ENCODE measurements around the gene CACNG3. TPM values are rescaled to one million over a fixed set of nuclear protein-coding genes. Genes with fewer than 3 reads are reported as not detected.

CACNG3 gene
- total and polyA plus RNA-seq, 2 of the 13 experiments (the other 11 are each of a cell fraction or from before 2014, with no cell fraction given), result not detected

DNA sequence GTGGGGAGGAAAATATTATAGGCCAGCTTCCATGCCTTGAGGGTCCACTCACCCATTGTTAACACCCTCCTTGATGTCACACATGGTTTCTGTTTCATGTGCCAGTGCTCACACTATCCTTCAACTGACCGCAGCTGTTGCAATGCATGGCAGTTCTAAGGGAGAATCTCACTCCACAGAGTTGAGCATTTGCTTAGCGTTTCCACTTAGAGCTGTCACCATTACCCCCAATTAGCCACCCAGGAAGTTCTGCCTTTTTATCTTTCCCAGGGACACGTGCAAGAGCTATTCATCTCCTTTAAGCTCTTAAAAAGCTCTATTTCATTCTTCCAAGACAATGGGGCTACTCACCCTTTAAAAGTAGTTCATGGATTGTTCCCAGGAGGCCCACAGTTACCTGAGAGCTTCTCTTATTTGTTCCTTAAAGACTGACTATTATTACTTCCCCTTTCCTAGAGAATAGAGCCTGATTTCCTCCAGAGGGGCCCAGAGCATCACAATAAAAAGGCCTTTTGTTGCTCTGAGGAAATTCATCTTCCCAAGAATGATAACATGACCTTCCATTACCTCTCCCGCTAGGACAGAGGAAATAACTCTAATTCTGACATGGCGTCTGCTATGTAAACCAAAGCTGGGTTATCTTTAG, 126.8 kb downstream of the CACNG3 start:
- POLR2A ChIA-PET, result no interaction called here
- FAIRE-seq, result no peak

More for the DNA sequence above, 126.8 kb downstream of the CACNG3 start:
- CTCF ChIA-PET (ENCODE audit: low intra/inter-chr PET ratio, low total read pairs), result no interaction called here
- in situ Hi-C loops (cut with HindIII; ENCODE audit: extremely low pct_ligation_motif_present, low pct_unique_long_range_greater_than_20kb) (no loop called here), intact Hi-C loops (cut with micrococcal nuclease; ENCODE audit: unreplicated experiment) (no loop called here)
- Histone ChIP-seq H4K20me1 (ENCODE audit: insufficient read depth, low read length) (no peaks in the 10 kb centered on the region), H3K27ac (ENCODE audit: extremely low read length, insufficient read depth, low read length) (no peak overlapping the region), H3K4me3 (replicated peaks in 1 of 3; ENCODE audit: insufficient read depth in 1 of 3, low read depth in 2 of 3, low read length in 3 of 3) (no peak overlapping the region), H3K27me3 (ENCODE audit: control insufficient read depth in 1 of 2, insufficient read depth in 2 of 2, low read length in 2 of 2) (no peaks in the 10 kb centered on the region), H2AFZ (ENCODE audit: low read length) (no peak overlapping the region), H3K9me3 (ENCODE audit: low read length) (peaks cover 45% of the 10 kb centered on the region), H3K4me1 (ENCODE audit: insufficient read depth, low read length) (peaks cover 6% of the 10 kb centered on the region; the same call in 1 of the 2 replicates), H3K9ac (ENCODE audit: insufficient read depth, low read depth, low read length) (no peak overlapping the region), H3K79me2 (ENCODE audit: insufficient read depth, low read length) (no peaks in the 10 kb centered on the region), H3K4me2 (ENCODE audit: low read depth, low read length) (no peak overlapping the region), H3K36me3 (replicated peaks in 1 of 2; ENCODE audit: control insufficient read depth in 1 of 2, insufficient read depth in 2 of 2, low read length in 2 of 2) (no peaks in the 10 kb centered on the region)
- DNase-seq (ENCODE audit: low spot score) (no peak), ATAC-seq (no peak)
- no TSS peak for BruUV-seq (replicated peaks)
- 27% methylated on average over 5 of the region's 5 CpGs for WGBS (ENCODE audit: low lambda C conversion rate)
- no peak for TF ChIP-seq SMC3 (IDR thresholded peaks at IDR 0.05; ENCODE audit: low read length)
- TF ChIP-seq, protein P1, sequence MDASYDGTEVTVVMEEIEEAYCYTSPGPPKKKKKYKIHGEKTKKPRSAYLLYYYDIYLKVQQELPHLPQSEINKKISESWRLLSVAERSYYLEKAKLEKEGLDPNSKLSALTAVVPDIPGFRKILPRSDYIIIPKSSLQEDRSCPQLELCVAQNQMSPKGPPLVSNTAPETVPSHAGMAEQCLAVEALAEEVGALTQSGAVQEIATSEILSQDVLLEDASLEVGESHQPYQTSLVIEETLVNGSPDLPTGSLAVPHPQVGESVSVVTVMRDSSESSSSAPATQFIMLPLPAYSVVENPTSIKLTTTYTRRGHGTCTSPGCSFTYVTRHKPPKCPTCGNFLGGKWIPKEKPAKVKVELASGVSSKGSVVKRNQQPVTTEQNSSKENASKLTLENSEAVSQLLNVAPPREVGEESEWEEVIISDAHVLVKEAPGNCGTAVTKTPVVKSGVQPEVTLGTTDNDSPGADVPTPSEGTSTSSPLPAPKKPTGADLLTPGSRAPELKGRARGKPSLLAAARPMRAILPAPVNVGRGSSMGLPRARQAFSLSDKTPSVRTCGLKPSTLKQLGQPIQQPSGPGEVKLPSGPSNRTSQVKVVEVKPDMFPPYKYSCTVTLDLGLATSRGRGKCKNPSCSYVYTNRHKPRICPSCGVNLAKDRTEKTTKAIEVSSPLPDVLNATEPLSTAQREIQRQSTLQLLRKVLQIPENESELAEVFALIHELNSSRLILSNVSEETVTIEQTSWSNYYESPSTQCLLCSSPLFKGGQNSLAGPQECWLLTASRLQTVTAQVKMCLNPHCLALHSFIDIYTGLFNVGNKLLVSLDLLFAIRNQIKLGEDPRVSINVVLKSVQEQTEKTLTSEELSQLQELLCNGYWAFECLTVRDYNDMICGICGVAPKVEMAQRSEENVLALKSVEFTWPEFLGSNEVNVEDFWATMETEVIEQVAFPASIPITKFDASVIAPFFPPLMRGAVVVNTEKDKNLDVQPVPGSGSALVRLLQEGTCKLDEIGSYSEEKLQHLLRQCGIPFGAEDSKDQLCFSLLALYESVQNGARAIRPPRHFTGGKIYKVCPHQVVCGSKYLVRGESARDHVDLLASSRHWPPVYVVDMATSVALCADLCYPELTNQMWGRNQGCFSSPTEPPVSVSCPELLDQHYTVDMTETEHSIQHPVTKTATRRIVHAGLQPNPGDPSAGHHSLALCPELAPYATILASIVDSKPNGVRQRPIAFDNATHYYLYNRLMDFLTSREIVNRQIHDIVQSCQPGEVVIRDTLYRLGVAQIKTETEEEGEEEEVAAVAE (CRISPR knock-in tag; IDR thresholded peaks at IDR 0.05; ENCODE audit: borderline replicate concordance), result no peak
- TF ChIP-seq ZNF629 (CRISPR knock-in tag; conservative IDR thresholded peaks at IDR 0.05), result no peak
